C4-2B (cell line): Measurements from ENCODE around the gene PRKCH.

ENCODE experiments used
- CTCF ChIP-seq: fragments of 450-650 bp; conservative IDR thresholded peaks from 2 replicates; pipeline ENCODE4 v1.5.1; 2017; ENCODE audit warnings: mild to moderate bottlenecking
- ZFX ChIP-seq: fragments of 450-650 bp; IDR thresholded peaks from 2 replicates; pipeline ENCODE4 v1.6.1; 2017

GRCh38 chr14:61409782-61410181 is 88.4 kb downstream of the PRKCH start:
- no peak for TF ChIP-seq CTCF
- TF ChIP-seq ZFX, result no peak
